Measurements from ENCODE around the gene TBC1D8. TPM values are rescaled to one million over a fixed set of nuclear protein-coding genes. Genes with fewer than 3 reads are reported as not detected.

TBC1D8 gene
- total RNA-seq, 1 donor = 13.4 TPM

DNA sequence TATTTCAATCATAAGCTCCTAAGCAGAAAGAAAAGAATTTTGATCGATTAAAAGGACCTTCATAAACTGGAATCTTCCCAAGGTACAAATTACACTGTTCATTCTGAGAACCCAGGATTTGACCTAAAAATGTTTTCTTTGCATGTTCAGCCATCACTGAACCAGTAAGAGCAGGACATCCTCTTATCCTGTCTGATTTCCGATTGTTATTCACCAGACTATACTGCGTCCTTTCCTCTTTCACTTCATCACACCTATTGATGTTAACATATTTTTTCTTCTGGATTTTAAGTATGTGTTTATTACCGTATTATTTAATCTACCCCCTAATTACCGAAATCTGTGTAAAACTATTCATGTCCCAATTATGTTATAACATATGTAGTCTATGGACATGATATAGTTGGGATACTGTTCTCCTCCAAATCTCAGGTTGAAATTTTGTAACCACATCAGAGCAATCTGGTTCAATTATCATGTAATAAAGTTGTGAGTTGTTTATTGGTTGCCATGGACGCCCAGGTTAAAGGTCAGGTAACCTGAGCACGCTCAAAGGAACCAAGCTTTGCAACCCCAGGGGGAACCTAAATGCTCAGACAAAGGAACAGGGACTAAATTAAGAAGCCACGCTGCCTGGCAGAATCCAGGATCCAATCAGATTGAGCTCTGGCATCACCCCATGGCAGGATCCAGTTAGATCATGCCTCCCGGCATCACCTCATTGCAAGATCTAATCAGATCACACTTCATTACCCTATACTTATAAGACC lies 11.6 kb upstream of the TBC1D8 start:
- no peak overlapping the region for H3K4me3 ChIP-seq (ENCODE audit: low read depth, low read length)
- DNase-seq (ENCODE audit: low read depth) = no peak
- TF ChIP-seq, protein P1, sequence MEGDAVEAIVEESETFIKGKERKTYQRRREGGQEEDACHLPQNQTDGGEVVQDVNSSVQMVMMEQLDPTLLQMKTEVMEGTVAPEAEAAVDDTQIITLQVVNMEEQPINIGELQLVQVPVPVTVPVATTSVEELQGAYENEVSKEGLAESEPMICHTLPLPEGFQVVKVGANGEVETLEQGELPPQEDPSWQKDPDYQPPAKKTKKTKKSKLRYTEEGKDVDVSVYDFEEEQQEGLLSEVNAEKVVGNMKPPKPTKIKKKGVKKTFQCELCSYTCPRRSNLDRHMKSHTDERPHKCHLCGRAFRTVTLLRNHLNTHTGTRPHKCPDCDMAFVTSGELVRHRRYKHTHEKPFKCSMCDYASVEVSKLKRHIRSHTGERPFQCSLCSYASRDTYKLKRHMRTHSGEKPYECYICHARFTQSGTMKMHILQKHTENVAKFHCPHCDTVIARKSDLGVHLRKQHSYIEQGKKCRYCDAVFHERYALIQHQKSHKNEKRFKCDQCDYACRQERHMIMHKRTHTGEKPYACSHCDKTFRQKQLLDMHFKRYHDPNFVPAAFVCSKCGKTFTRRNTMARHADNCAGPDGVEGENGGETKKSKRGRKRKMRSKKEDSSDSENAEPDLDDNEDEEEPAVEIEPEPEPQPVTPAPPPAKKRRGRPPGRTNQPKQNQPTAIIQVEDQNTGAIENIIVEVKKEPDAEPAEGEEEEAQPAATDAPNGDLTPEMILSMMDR (IDR thresholded peaks at IDR 0.05; ENCODE audit: insufficient read depth, low read depth, low read length) = no peak

DNA sequence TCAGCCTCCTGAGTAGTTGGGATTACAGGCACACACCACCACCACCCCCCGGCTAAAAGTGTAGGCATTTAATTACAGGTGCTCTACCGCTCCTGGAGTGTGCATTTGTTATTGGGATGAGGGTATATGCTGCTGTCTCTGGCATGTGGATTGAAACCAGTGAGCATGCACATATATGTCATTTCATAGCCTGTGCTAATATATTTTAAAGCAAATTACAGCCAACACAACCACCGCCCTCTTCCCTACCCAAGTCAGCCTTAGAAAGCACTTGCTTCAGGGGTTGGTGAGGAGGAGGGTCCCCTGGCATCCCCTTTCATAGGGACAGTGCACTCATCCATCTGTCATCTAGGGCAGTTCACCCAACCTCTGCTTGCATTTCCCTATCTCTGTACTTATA lies 10.5 kb upstream of the TBC1D8 start:
- no peak for DNase-seq (ENCODE audit: low read depth)
- TF ChIP-seq, protein P1 (IDR thresholded peaks at IDR 0.05; ENCODE audit: insufficient read depth, low read depth, low read length) = no peak
- no peak overlapping the region for H3K4me3 ChIP-seq (ENCODE audit: low read depth, low read length)

DNA sequence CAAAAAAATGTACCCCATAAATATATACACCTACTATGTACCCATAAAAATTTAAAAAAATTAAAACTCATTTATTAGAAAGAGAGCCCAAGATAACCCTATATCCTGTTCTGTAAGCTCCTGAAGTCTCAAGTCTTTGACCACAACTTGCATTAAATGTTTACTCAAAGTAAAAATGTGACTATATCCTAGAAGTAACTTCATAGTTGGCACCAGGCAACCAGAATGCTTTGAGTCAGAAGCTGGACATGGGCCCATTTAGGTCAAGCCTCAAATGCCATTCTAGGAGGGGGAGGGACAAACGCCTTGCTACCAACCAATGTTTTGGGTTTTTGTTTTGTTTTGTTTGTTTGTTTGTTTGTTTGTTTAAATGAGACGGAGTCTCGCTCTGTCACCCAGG lies 9.3 kb upstream of the TBC1D8 start:
- peak; percentile 27 for DNase-seq (ENCODE audit: low read depth)
- TF ChIP-seq, protein P1 (IDR thresholded peaks at IDR 0.05; ENCODE audit: insufficient read depth, low read depth, low read length) = no peak
- H3K4me3 ChIP-seq (ENCODE audit: low read depth, low read length) = no peak overlapping the region

DNA sequence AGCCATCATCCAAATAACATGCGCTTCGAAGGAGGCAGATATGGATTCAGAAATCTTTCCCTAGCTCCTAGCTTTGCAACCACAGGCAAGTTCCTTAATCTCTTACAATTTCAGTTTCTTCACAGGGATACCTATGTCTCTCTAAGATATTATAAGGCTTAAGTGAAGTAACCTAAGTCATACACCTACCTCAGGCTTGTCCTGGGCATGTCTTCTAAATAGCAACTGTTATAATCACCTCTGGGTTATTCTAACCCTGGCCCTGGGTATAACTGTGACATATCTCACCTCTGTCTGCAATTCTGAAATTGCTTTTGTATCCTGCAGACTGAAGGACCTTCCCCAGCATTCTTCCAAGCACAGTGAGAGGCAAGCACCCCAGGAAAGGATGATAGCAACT lies 8.3 kb upstream of the TBC1D8 start:
- no peak for DNase-seq (ENCODE audit: low read depth)
- TF ChIP-seq, protein P1 (IDR thresholded peaks at IDR 0.05; ENCODE audit: insufficient read depth, low read depth, low read length) = no peak
- no peak overlapping the region for H3K4me3 ChIP-seq (ENCODE audit: low read depth, low read length)

DNA sequence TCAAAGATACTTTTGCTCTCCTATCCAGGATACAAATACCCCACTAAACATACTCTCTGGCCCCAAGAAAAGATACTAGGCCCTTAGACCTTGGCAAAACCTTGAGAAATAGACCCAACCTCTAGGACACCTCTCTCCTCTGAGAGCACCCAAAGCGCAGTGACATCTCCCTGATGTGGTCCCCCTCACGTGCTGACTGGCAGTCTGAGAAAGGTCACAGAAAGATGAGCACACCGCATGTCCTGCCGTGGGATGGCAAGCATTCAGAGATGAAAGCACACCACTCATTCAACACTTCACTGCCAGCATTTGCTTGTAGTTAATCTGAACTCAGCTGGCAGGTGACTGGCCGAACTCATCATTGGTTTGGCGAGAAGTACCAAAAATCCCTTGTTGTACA lies 6.1 kb upstream of the TBC1D8 start:
- TF ChIP-seq, protein P1 (IDR thresholded peaks at IDR 0.05; ENCODE audit: insufficient read depth, low read depth, low read length) = no peak
- no peak overlapping the region for H3K4me3 ChIP-seq (ENCODE audit: low read depth, low read length)
- no peak for DNase-seq (ENCODE audit: low read depth)

DNA sequence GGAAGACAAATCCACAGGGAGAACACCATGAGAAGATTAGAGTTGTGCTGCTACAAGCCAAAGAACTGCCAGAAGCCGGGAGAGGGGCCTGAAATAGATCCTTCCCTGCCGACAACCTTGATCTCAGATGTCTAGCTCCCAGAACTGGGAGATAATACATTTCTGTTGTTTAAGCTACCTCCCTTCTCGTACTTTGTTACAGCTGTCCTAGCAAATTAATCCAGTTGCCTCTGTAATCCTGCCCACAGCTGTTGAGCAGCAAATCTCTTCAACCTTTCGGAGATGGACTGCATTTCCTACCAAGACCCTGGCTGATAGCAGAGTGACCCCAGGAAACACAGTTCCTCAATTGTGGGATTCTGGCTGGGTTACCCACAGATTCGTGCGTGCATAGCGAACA lies 2.6 kb upstream of the TBC1D8 start:
- no peak overlapping the region for H3K4me3 ChIP-seq (ENCODE audit: low read depth, low read length)
- DNase-seq (ENCODE audit: low read depth) = no peak
- TF ChIP-seq, protein P1 (IDR thresholded peaks at IDR 0.05; ENCODE audit: insufficient read depth, low read depth, low read length) = no peak
